GM21576 (cell line): Measurements from ENCODE around the gene KRT71.
"Not testable (repeated sequence)": the region's sequence is repeated elsewhere in the genome, so short reads cannot be mapped to it uniquely, and the experiment has no call there.

Source experiments
- ATAC-seq: cut with Tn5 transposase; IDR thresholded peaks from one replicate; pipeline ENCODE4 v1.9.1; 2021; ENCODE audit warnings: mild to moderate bottlenecking, moderate library complexity; ENCODE audit not compliant: unreplicated experiment

The KRT71 gene

GRCh38 chr12:52522346-52523011 is 30.5 kb downstream of the KRT71 start:
- no peak for ATAC-seq

- no peak for ATAC-seq
Measured at GRCh38 chr12:52521568-52522266, 31.2 kb downstream of the KRT71 start.

GRCh38 chr12:52521175-52521567 is 31.8 kb downstream of the KRT71 start:
- ATAC-seq: no peak

DNA sequence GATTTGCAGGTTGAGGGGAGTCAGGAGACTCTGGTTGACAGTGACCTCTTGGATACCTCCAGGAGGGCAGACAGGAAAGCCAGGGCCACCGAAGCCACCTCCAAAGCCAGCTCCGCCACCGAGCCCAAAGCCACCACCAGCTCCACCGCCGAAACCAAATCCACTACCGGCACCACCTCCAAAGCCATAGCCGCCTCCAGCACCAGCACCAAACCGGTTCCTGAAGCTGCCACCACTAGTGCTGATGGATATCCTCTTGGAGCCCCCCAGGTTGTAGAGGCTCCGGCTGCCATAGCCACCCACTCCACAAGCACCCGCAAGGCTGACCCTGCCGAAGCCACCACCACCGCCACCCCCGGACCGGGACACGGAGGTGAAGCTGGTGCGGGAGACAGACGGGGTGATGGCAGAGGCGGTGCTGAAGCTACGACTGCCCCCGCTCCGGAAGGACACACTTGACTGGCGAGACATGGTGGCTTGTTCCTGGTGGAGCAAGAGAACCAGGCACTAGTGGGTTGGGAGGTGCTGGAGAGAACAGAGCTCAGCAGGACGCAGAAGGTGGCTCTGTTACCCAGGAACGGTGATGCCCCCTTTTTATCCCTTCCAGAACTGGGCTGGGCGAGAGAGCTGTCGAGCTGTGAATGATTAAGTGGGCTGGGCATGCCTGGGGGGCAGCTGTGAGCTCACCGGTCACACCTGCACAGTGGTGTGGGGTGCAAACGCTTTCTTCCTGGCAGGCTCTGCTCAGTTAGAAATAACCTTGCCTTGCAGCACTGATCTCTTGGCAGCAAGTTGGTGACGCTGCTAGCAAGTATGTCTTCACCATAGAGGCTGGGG is 32.9 kb downstream of the KRT71 start, which contains the start of gene KRT5:
TSS of gene KRT5 (minus strand) at position 569 of the 837 bp plus-strand sequence. CDS start at position 471, 98 bp downstream.
- no peak for ATAC-seq

- no peak for ATAC-seq
Measured at GRCh38 chr12:52519387-52519703, 33.6 kb downstream of the KRT71 start.

DNA sequence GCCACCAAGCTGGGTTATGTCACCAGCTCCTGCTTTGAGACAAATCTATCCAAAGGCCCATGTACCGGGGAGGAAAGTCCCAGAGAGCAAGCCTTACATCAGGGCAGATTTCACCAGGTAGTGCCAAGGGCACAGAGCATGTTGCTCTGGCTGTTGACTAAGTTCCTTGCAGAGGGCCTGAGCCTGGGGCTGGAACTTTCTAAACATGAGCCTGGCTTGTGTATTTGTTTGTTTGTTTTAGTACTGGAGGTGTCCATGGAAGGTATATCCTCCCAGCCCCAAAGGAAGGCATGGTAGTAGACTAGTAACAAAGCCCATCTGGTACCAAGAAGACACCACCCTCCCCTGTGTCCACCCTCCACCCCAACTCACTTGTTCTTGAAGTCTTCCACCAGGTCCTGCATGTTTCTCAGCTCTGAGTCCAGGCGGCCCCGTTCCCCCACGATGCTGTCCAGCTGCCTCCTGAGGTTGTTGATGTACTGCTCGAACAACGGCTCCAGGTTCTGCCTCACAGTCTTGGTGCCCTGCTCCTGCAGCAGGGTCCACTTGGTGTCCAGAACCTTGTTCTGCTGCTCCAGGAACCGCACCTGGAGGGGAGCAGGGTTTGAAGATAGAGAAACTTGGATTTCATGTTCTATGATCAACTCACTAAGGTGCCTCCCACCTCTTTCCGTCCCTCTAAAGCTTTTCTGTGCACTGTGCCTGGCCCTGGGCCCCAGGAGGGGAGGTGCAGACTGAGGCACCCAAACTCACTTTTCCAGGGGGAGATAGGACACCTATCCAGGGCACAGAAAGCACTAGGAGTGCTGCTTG is 34.2 kb downstream of the KRT71 start:
- ATAC-seq: no peak

DNA sequence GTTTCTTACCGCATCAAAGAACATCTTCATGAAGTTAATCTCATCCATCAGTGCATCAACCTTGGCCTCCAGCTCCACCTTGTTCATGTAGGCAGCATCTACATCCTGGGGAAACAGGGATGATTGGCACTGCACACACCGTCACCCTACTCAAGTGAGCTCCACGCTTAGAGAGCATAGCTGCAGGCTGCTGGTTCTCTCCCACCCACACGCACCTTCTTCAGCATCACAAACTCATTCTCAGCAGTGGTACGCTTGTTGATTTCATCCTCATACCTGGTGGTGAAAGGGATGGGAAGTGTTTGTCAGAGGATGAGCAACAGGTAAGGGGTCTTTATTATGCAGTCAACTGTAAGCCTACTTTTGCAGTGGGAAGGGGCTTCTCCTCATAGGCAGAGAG is 35.1 kb downstream of the KRT71 start:
- ATAC-seq: no peak

GRCh38 chr12:52517005-52517835 is 35.7 kb downstream of the KRT71 start:
- ATAC-seq: no peak

DNA sequence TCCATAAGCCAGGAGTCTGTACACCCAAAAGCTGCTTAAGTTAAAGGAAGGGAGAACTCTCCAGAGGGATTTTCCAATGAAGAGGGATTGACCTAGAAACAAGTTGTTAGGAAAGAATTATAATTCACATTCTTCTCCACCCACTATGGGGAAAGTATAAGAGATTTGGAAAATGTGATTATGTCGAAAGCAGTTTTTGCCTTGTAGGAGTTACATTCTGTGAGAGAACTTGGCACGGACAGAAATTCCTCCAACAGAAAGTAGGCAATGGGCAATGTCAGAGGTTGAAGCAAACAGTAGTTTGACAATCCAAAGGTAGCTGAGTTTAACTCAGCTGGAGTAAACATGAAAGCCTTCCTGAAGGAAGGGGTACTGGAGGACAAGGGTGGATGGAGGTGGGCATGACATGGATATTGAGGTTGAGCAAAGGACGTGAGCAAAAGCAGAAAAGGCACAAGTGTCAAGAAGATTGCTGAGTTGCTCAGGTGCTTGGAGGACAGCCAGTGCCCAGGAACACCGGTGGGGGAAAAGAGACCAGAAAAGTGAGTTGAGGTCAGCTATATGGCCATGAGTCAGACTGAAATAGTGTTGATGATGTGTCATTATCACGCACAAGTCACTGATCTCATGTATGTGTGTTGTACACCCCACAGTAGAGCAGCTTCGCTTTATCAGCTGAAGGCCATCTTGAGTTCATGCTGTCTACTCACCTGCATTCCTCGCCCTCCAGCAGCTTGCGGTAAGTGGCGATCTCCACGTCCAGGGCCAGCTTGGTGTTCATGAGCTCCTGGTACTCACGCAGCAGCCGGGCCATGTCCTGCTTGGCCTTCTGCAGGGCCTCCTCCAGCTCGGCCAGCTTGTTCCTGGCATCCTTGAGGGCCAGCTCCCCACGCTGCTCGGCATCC is 36.8 kb downstream of the KRT71 start:
- ATAC-seq: no peak

DNA sequence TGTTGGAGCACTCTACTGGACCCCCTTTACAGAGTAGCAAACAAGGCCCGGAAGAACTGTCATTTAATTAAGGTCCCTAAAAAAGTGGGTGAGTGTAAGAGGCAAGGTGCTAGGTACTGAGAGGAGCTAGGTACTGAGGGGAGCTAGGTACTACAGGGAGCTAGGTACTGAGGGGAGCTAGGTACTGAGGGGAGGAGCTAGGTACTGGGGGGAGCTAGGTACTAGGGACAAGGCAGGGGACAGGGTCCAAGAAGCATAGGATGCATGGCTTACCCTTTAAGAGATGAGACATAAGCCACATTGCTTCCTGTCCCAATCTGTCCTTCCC is 37.7 kb downstream of the KRT71 start:
- no peak for ATAC-seq

GRCh38 chr12:52514471-52515318 is 38.2 kb downstream of the KRT71 start:
- ATAC-seq: no peak

GRCh38 chr12:52513736-52514135 is 39.2 kb downstream of the KRT71 start:
- ATAC-seq: no peak

- ATAC-seq: no peak
Measured at GRCh38 chr12:52508211-52508610, 44.7 kb downstream of the KRT71 start.

GRCh38 chr12:52506858-52507715 is 45.9 kb downstream of the KRT71 start:
- ATAC-seq: no peak

GRCh38 chr12:52502877-52503276 is 50.1 kb downstream of the KRT71 start:
- ATAC-seq: no peak

DNA sequence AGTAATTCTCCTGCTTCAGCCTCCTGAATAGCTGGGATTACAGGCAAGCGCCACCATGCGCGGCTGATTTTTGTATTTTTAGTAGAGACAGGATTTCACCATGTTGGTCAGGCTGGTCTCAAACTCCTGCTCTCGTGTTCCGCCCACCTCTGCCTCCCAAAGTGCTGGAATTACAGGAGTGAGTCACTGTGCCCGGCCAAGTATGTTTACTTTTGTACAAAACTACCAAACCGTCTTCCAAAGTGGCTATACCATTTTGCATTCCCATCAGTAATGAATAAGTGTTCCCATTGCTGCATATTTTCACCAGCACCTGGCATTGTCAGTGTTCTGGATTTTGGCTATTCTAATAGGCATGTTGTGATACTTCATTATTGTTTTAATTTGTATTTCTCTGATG is 51.5 kb downstream of the KRT71 start:
- no peak for ATAC-seq

- ATAC-seq: not testable (repeated sequence)
Measured at GRCh38 chr12:52500574-52500973, 52.4 kb downstream of the KRT71 start.
